GM10248 (cell line): Measurements from ENCODE around the gene CUL1.

ENCODE experiments used
- CTCF ChIA-PET: fragments of 300-600 bp; sonication (Branson Sonifier 250); formaldehyde crosslinking; extraction: SDS; loops from one replicate; lab custom pipeline; 2021; ENCODE audit warnings: antibody characterized with exemption; lab: Yijun Ruan, JAX
- POLR2A ChIA-PET: fragments of 350-650 bp; sonication (Branson Sonifier 250); formaldehyde crosslinking; extraction: SDS; loops from one replicate; lab custom pipeline; 2020; ENCODE audit warnings: antibody characterized with exemption; lab: Yijun Ruan, JAX
- DNase-seq: peaks from one replicate; pipeline ENCODE4 v3.0.0; 2012; ENCODE audit errors: extremely low spot score
- CTCF ChIP-seq: IDR thresholded peaks from 2 replicates; pipeline ENCODE4 v1.5.1; 2012; ENCODE audit warnings: mild to moderate bottlenecking, low read depth; ENCODE audit errors: extremely low read depth, missing control alignments, control extremely low read depth

The CUL1 gene

GRCh38 chr7:148799893-148800555, 101.3 kb downstream of the CUL1 start:
- ChIA-PET POLR2A (no interaction called here), CTCF (no interaction called here)
- DNase-seq: no peak
- TF ChIP-seq CTCF: no peak

- TF ChIP-seq CTCF: no peak
- ChIA-PET POLR2A (no interaction called here), CTCF (no interaction called here)
- DNase-seq: no peak
Observed at GRCh38 chr7:148800677-148801076, 102.0 kb downstream of the CUL1 start.

- CTCF ChIA-PET: no interaction called here
- POLR2A ChIA-PET: no interaction called here
- no peak for DNase-seq
- no peak for TF ChIP-seq CTCF
Observed at GRCh38 chr7:148802101-148802493, 103.4 kb downstream of the CUL1 start.

- CTCF ChIA-PET: interaction anchor here (1.2 kb wide), 1 partner anchor 13 kb away, joined by 3 read pairs; no protein-coding TSS in a partner anchor
- POLR2A ChIA-PET: no interaction called here
Observed at GRCh38 chr7:148803094-148803493, 104.4 kb downstream of the CUL1 start.

GRCh38 chr7:148804343-148805235, 105.9 kb downstream of the CUL1 start:
- ChIA-PET CTCF (interaction anchor here (1.2 to 2.0 kb wide), 5 partner anchors 14 to 85 kb away, joined by 3 to 5 read pairs (median 4); no protein-coding TSS in a partner anchor), POLR2A (no interaction called here)
- no peak for TF ChIP-seq CTCF
- DNase-seq: no peak

More at GRCh38 chr7:148803094-148803493, 104.4 kb downstream of the CUL1 start:
- TF ChIP-seq CTCF: no peak
- no peak for DNase-seq

- CTCF ChIA-PET: interaction anchor here (1.4 to 2.0 kb wide), 3 partner anchors 17 to 87 kb away, joined by 3 to 5 read pairs (median 4); no protein-coding TSS in a partner anchor
- no peak for DNase-seq
- POLR2A ChIA-PET: no interaction called here
- TF ChIP-seq CTCF: no peak
Observed at GRCh38 chr7:148806187-148806586, 107.5 kb downstream of the CUL1 start.
